Sigmoid colon (tissue), 4 donors: ENCODE results near the gene SPATA31C1.

Source experiments
- POLR2A ChIP-seq, 2 donors: fragments of 450-650 bp; IDR thresholded peaks; one replicate each; pipeline ENCODE4 v1.6.1; 2016; ENCODE audit warnings: antibody characterized with exemption in 2 of 2, mild to moderate bottlenecking in 2 of 2, moderate library complexity in 2 of 2
- POLR2AphosphoS5 ChIP-seq, 4 donors: sonication (generic); formaldehyde crosslinking; IDR thresholded peaks; one replicate each; pipeline ENCODE4 v1.6.1; 2017; ENCODE audit warnings: antibody characterized with exemption in 4 of 4

DNA sequence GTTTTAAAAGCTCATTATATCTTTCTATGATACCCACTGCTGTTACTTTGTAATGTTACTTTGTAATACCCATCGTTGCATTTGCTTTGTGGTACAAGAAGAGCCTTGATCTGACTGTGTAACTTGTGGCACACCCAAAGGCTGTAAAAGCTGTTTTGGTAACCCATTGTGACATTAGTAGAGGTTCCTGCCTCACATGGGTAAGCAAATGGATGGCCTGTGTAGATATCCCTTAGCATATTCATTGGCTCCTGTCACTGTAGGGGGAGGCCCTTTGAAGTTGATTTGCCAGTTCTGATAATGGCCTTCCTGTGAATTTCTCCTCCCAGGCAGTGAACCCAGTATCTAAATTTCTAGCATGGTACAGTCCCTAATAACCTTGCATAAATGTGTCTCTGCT lies 40.8 kb downstream of the SPATA31C1 start:
- TF ChIP-seq POLR2A (IDR thresholded peaks at IDR 0.05) (no peak), POLR2AphosphoS5 (IDR thresholded peaks at IDR 0.05) (no peak)
